CD4-positive, alpha-beta T cell (primary cell): ENCODE data around the gene MFAP1. TPM values are rescaled to one million over a fixed set of nuclear protein-coding genes. Genes with fewer than 3 reads are reported as not detected.
"Not testable (repeated sequence)": the region's sequence is repeated elsewhere in the genome, so short reads cannot be mapped to it uniquely, and the experiment has no call there.

Source experiments
- ATAC-seq: fragments of 200-7000 bp; cut with Tn5 transposase; one replicate; pipeline ENCODE4 v1.10.0; 2022; ENCODE audit warnings: mild to moderate bottlenecking; ENCODE audit not compliant: poor library complexity
- CTCF ChIA-PET: fragments of 350-600 bp; sonication (Branson Sonifier 250); formaldehyde crosslinking; loops from one replicate; lab custom pipeline; 2021; ENCODE audit warnings: antibody characterized with exemption, inconsistent platforms; lab: Charles Lee
- POLR2A ChIA-PET: fragments of 350-600 bp; sonication (Branson Sonifier 250); formaldehyde crosslinking; loops from one replicate; lab custom pipeline; 2021; ENCODE audit warnings: antibody characterized with exemption, inconsistent platforms; lab: Charles Lee
- DNase-seq, 14 experiments: peaks; one replicate each; pipeline ENCODE4 v3.0.0-alpha.2; 2013 to 2020; ENCODE audit warnings: mixed read lengths in 2 of 14
- H3K27ac ChIP-seq, 2 donors: one replicate each; pipeline versions ENCODE4 v1.5.1 to v1.7.0; 2013; ENCODE audit warnings: low read length in 2 of 2, low read depth in 1 of 2, mild to moderate bottlenecking in 1 of 2
- H3K27me3 ChIP-seq, 2 experiments: 1 replicate in 1 of 2; 2 replicates in 1 of 2; pipeline versions ENCODE4 v1.6.1 to v1.7.0; 2013; ENCODE audit warnings: low read length in 2 of 2, control low read depth in 1 of 2, mild to moderate bottlenecking in 1 of 2, moderate library complexity in 1 of 2; ENCODE audit not compliant: insufficient read depth in 2 of 2, control insufficient read depth in 1 of 2
- H3K36me3 ChIP-seq: one replicate; pipeline ENCODE4 v1.6.1; 2013; ENCODE audit warnings: low read length, control low read depth; ENCODE audit not compliant: insufficient read depth
- H3K4me1 ChIP-seq: one replicate; pipeline ENCODE4 v1.6.1; 2013; ENCODE audit warnings: low read length, control low read depth; ENCODE audit not compliant: insufficient read depth
- H3K4me3 ChIP-seq: one replicate; pipeline ENCODE4 v1.5.1; 2013; ENCODE audit warnings: mild to moderate bottlenecking, low read length, moderate library complexity
- H3K9me3 ChIP-seq, 2 experiments: 1 replicate in 1 of 2; 2 replicates in 1 of 2; pipeline versions ENCODE4 v1.6.1 to v1.7.0; 2013; ENCODE audit warnings: low read length in 2 of 2, mild to moderate bottlenecking in 2 of 2, control low read depth in 1 of 2, moderate library complexity in 1 of 2; ENCODE audit not compliant: control insufficient read depth in 1 of 2, insufficient read depth in 1 of 2
- H3K27ac Mint-ChIP-seq: one replicate; pipeline ENCODE4 v1.8.0; 2020; ENCODE audit warnings: mixed read lengths
- H3K27me3 Mint-ChIP-seq: one replicate; pipeline ENCODE4 v1.8.0; 2021; ENCODE audit warnings: mixed read lengths
- H3K36me3 Mint-ChIP-seq: one replicate; pipeline ENCODE4 v1.8.0; 2021; ENCODE audit warnings: low read depth, mixed read lengths
- H3K4me1 Mint-ChIP-seq: one replicate; pipeline ENCODE4 v1.8.0; 2021; ENCODE audit warnings: low read depth, mixed read lengths
- H3K4me3 Mint-ChIP-seq: one replicate; pipeline ENCODE4 v1.8.0; 2020; ENCODE audit warnings: mild to moderate bottlenecking, mixed read lengths
- H3K9me3 Mint-ChIP-seq: one replicate; pipeline ENCODE4 v1.8.0; 2020; ENCODE audit warnings: mixed read lengths
- CTCF ChIP-seq: fragments of 200-600 bp; IDR thresholded peaks from one replicate; pipeline ENCODE4 v1.8.0; 2022; ENCODE audit warnings: antibody characterized with exemption, mild to moderate bottlenecking
- intact Hi-C, 2 experiments: fragments of 100-400 bp; cut with DNase I in 1 of 2; cut with micrococcal nuclease in 1 of 2; formaldehyde crosslinking; loops; one replicate each; pipeline versions ENCODE4 v1.15.1 to v1.9.0; 2023 to 2025; cut with DNase I, micrococcal nuclease
- total RNA-seq, 174 experiments: library from RNA in 2 of 174; stranded (reverse) in 2 of 174; gene quantifications; one replicate each; pipeline ENCODE4 v1.2.3 and lab custom pipeline; 2021 to 2026

The MFAP1 gene
- total RNA-seq, 2 experiments from 2014 or later = 9.4 to 10.6 TPM

GRCh38 chr15:43826508-43827341 is 2.2 kb upstream of the MFAP1 start, which contains the start of gene WDR76:
Gene WDR76 (plus strand): TSS chr15:43827002. CDS start chr15:43827033, 31 bp downstream.
- TF ChIP-seq CTCF = no peak
- H3K4me3 ChIP-seq = peak within 1 kb of the TSS; percentile 86
- DNase-seq (peak; percentile 27 to 88 (median 60)), ATAC-seq (peak; percentile 36)
- peaks cover 15% of the 10 kb centered on the region for H3K36me3 Mint-ChIP-seq
- peaks cover 54% of the 10 kb centered on the region for H3K4me1 Mint-ChIP-seq
- H3K4me3 Mint-ChIP-seq = peak within 1 kb of the TSS; percentile 88
- H3K27ac ChIP-seq = peak within 1 kb of the TSS; percentile 65 to 86
- peaks cover 68% of the 10 kb centered on the region for H3K4me1 ChIP-seq
- ChIA-PET CTCF (interaction anchor here (1.5 kb wide), 1 partner anchor 14 kb away, joined by 3 read pairs; no protein-coding TSS in a partner anchor), POLR2A (interaction anchor here (0.7 to 3.4 kb wide), 6 partner anchors 27 to 1373 kb away, joined by 3 to 33 read pairs (median 7); partner anchors contain the start of genes ELL3, HYPK, SERF2 and SERINC4)
- peak within 1 kb of the TSS; percentile 89 for H3K27ac Mint-ChIP-seq
- intact Hi-C loops = loop anchor here (5.0 to 10.0 kb wide), 4 partner anchors 34 to 902 kb away; partner anchors contain the start of genes SERF2 (in 2 of the 2), CTDSPL2 (in 1 of the 2), GOLM2 (in 1 of the 2) and TTBK2 (in 1 of the 2)
- H3K27me3 ChIP-seq = no peaks in the 10 kb centered on the region
- H3K27me3 Mint-ChIP-seq = no peaks in the 10 kb centered on the region
- H3K36me3 ChIP-seq = peaks cover 4% of the 10 kb centered on the region
- H3K9me3 Mint-ChIP-seq = no peaks in the 10 kb centered on the region
- no peaks in the 10 kb centered on the region for H3K9me3 ChIP-seq

GRCh38 chr15:43826029-43826507 is 1.6 kb upstream of the MFAP1 start:
- peak overlapping the region; percentile 65 to 86 for H3K27ac ChIP-seq
- peaks cover 66% of the 10 kb centered on the region for H3K4me1 ChIP-seq
- CTCF ChIA-PET = no interaction called here
- DNase-seq (no peak), ATAC-seq (no peak)
- Mint-ChIP-seq H3K9me3 (no peaks in the 10 kb centered on the region), H3K4me1 (peaks cover 58% of the 10 kb centered on the region), H3K27me3 (no peaks in the 10 kb centered on the region), H3K27ac (peak overlapping the region; percentile 89), H3K4me3 (peak overlapping the region; percentile 88), H3K36me3 (peaks cover 17% of the 10 kb centered on the region)
- no peak for TF ChIP-seq CTCF
- intact Hi-C loops = loop anchor here (5.0 to 10.0 kb wide), 4 partner anchors 34 to 901 kb away; partner anchors contain the start of genes SERF2 (in 2 of the 2), CTDSPL2 (in 1 of the 2), GOLM2 (in 1 of the 2) and TTBK2 (in 1 of the 2)
- H3K27me3 ChIP-seq = no peaks in the 10 kb centered on the region
- H3K9me3 ChIP-seq = no peaks in the 10 kb centered on the region
- H3K4me3 ChIP-seq = peak overlapping the region; percentile 86
- peaks cover 4% of the 10 kb centered on the region for H3K36me3 ChIP-seq
- POLR2A ChIA-PET = interaction anchor here (0.7 to 3.4 kb wide), 3 partner anchors 26 to 1374 kb away, joined by 3 to 33 read pairs (median 15); partner anchors contain the start of genes ELL3, HYPK and SERINC4

- not testable (repeated sequence) for H3K27me3 ChIP-seq, H3K36me3 ChIP-seq, H3K4me3 ChIP-seq, DNase-seq, ATAC-seq, H3K27me3 Mint-ChIP-seq, H3K9me3 Mint-ChIP-seq, H3K9me3 ChIP-seq, H3K27ac ChIP-seq
- peaks cover 62% of the 10 kb centered on the region for H3K4me1 Mint-ChIP-seq
- peak overlapping the region; percentile 97 for H3K27ac Mint-ChIP-seq
- POLR2A ChIA-PET = interaction anchor here (1.0 to 4.2 kb wide), 15 partner anchors 17 to 1761 kb away, joined by 3 to 74 read pairs (median 6); partner anchors contain the start of genes BLOC1S6, CTDSPL2, ELL3 and GANC
- peak overlapping the region; percentile 88 for H3K4me3 Mint-ChIP-seq
- CTCF ChIA-PET = interaction anchor here (1.0 to 1.1 kb wide), 2 partner anchors 11 to 23 kb away, joined by 3 read pairs; no protein-coding TSS in a partner anchor
- peaks cover 66% of the 10 kb centered on the region for H3K4me1 ChIP-seq
- peaks cover 20% of the 10 kb centered on the region for H3K36me3 Mint-ChIP-seq
- intact Hi-C loops = loop anchor here (2.0 to 10.0 kb wide), 6 partner anchors 25 to 901 kb away; partner anchors contain the start of genes SERF2 (in 2 of the 2), CTDSPL2 (in 1 of the 2), ELL3 (in 1 of the 2) and GOLM2 (in 1 of the 2)
Observed at GRCh38 chr15:43825305-43825704, 815 bp upstream of the MFAP1 start.
